Right cardiac atrium (tissue), 5 donors: ENCODE measurements around the gene AIMP2. TPM values are rescaled to one million over a fixed set of nuclear protein-coding genes. Genes with fewer than 3 reads are reported as not detected.
"Not testable (repeated sequence)": the region's sequence is repeated elsewhere in the genome, so short reads cannot be mapped to it uniquely, and the experiment has no call there.

Experiments used
- ATAC-seq, 2 donors: fragments of 200-7000 bp; cut with Tn5 transposase; one replicate each; pipeline versions ENCODE4 v1.8.0 to v1.9.1; 2020; ENCODE audit warnings: moderate library complexity in 2 of 2, mild to moderate bottlenecking in 1 of 2
- DNase-seq, 3 donors: peaks; one replicate each; pipeline ENCODE4 v3.0.0-alpha.2; 2020
- H3K27ac ChIP-seq: one replicate; pipeline ENCODE4 v1.5.1; 2013; ENCODE audit warnings: mild to moderate bottlenecking, low read length, control low read depth, moderate library complexity
- H3K27me3 ChIP-seq: one replicate; pipeline ENCODE4 v1.6.1; 2013; ENCODE audit not compliant: control insufficient read depth, insufficient read depth
- H3K4me1 ChIP-seq: one replicate; pipeline ENCODE4 v1.6.1; 2013; ENCODE audit warnings: low read length; ENCODE audit not compliant: control insufficient read depth, insufficient read depth
- H3K4me3 ChIP-seq: one replicate; pipeline ENCODE4 v1.5.1; 2013; ENCODE audit warnings: low read length, control low read depth
- H3K9me3 ChIP-seq: one replicate; pipeline ENCODE4 v1.6.1; 2013; ENCODE audit warnings: low read length; ENCODE audit not compliant: control insufficient read depth
- WGBS: extraction: QIAGEN DNeasy Blood & Tissue Kit; methylation state at CpG from one replicate; pipeline ENCODE4 v1.1.7; 2013; 5-methylcytosine and 5-hydroxymethylcytosine counted together
- intact Hi-C, 4 donors: fragments of 100-400 bp; cut with DNase I; formaldehyde crosslinking; loops; one replicate each; pipeline versions ENCODE4 v1.11.0 to v1.14.0; 2022 to 2023
- polyA plus RNA-seq: library from polyadenylated mRNA; stranded (reverse); fragments of 200-250 nt; gene quantifications from one replicate; pipeline ENCODE4 v1.2.3, GENCODE V29; 2013
- total RNA-seq, 4 donors: library from RNA; stranded (reverse); fragmentation: NEBNext Ultra II Directional; extraction: Animal tissue kit (Norgen Biotek cat#: 25700); gene quantifications; one replicate each; pipeline ENCODE4 v1.2.1, GENCODE V29; 2021
- donor health status: healthy with polysubstance abuse.
- donor health status: DM: no; HTN: yes; CAD: no.
- donor health status: DM: no; HTN: no; CAD: no.
- donor health status: DM: no; HTN: yes; CAD: no; lungs with severe emphysema.
- donor health status: DM: yes; HTN: yes; CAD: no.

Gene AIMP2
- total and polyA plus RNA-seq, 5 donors, result 27.9 to 35.6 (median 34.3) TPM

DNA sequence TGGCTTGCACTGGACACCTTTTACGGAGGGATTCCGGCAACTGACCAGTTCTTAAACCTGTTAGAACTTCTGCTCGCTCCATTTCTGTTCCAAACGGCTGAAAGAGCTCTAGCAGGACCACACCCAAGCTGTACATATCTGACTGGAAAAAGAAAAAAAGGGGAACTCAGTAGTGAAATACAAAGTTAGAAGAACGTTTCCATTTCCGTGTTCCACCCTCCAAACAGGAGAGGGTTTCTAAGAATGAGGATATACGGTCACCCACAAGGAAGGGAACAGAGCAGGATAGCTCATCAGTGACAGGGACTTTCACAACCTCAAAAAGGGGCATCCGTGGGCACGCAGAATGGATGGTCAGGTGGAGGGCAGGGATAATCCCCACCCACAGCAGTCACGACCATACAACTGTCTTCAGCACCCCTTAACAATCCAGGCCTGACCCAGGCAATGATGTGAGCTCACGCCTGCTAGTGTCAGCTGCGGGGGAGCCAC lies 17.8 kb downstream of the AIMP2 start:
- 76% methylated on average over 12 of the region's 12 CpGs for WGBS
- peak; percentile 49 to 69 for ATAC-seq
- no peaks in the 10 kb centered on the region for H3K27me3 ChIP-seq
- intact Hi-C loops, result no loop called here
- H3K9me3 ChIP-seq, result no peaks in the 10 kb centered on the region
- H3K4me3 ChIP-seq, result no peak overlapping the region
- H3K4me1 ChIP-seq, result no peaks in the 10 kb centered on the region
- peak overlapping the region; percentile 2 for H3K27ac ChIP-seq
- DNase-seq, result no peak

DNA sequence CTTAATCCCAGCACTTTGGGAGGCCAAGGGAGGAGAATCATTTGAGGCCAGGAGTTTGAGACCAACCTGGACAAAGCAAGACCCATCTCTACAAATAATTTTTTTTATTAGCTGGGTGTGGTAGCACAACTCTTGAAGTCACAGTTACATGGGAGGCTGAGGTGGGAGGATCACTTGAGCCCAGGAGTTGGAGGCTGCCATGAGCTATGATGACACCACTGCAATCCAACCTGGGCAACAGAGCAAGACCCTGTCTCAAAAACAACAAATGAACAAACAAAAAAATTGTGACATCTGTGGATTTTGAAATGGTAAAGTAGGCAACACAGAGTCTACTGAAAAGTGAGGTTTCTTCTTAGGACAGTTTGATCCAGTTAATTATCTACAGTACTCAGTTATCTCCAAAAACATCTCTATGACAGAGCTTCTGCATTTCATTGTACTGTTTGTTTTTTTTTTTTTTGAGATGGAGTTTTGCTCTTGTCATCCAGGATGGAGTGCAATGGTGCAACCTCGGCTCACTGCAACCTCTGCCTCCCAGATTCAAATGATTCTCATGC lies 18.8 kb downstream of the AIMP2 start:
- 98% methylated on average over 1 of the region's 1 CpG for WGBS
- DNase-seq (no peak), ATAC-seq (no peak)
- Histone ChIP-seq H3K4me1 (no peaks in the 10 kb centered on the region), H3K4me3 (no peak overlapping the region), H3K9me3 (no peaks in the 10 kb centered on the region), H3K27ac (no peak overlapping the region), H3K27me3 (no peaks in the 10 kb centered on the region)
- intact Hi-C loops, result no loop called here

DNA sequence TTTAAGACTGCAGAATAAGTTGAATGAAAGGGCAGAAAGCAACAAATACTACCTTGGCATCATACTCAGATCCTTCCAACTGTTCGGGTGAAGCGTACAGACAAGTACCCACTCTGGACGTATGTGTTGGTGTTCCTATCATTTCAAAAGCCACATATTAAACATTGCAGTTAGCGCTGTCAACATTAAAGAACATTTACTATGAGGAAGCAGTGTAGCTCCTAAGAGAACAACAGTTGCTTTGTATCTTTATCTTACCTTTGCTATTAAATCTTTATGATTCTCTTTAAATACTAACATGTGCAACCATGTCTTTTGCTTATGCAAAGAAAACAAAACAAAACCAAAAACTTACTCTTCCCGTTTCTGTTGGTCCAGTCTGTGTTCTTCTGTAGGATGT lies 19.5 kb downstream of the AIMP2 start:
- DNase-seq (no peak), ATAC-seq (no peak)
- Histone ChIP-seq H3K4me1 (no peaks in the 10 kb centered on the region), H3K27ac (no peak overlapping the region), H3K27me3 (no peaks in the 10 kb centered on the region), H3K9me3 (no peaks in the 10 kb centered on the region), H3K4me3 (no peak overlapping the region)
- 92% methylated on average over 5 of the region's 5 CpGs for WGBS
- intact Hi-C loops, result no loop called here

DNA sequence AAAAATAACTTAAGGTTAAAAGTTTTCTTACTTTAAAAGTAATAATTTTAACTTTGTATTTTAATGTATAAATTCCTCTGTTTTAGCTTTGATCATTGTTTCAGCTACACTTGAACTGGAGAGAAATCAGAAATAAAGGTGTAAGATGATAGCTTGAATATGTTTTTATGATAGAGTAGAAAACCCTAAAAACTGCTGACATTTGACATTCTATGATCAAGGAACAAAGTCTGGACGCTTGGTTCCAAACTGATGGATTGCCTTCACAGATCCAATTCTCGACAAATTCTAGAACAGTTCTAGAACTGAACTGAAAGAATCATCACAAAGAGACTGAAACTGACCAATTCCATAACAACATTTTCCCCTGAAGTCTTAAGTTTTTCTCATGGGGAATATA lies 21.9 kb downstream of the AIMP2 start, which contains the start of gene ANKRD61:
ANKRD61 (plus strand) TSS at position 389 of the 400 bp plus-strand sequence; CDS start at position 389, 0 bp downstream.
- Histone ChIP-seq H3K9me3 (no peaks in the 10 kb centered on the region), H3K4me3 (no peak within 1 kb of the TSS), H3K4me1 (no peaks in the 10 kb centered on the region), H3K27me3 (no peaks in the 10 kb centered on the region), H3K27ac (no peak within 1 kb of the TSS)
- no peak for ATAC-seq
- DNase-seq, result no peak
- 72% methylated on average over 2 of the region's 2 CpGs for WGBS
- intact Hi-C loops, result no loop called here

DNA sequence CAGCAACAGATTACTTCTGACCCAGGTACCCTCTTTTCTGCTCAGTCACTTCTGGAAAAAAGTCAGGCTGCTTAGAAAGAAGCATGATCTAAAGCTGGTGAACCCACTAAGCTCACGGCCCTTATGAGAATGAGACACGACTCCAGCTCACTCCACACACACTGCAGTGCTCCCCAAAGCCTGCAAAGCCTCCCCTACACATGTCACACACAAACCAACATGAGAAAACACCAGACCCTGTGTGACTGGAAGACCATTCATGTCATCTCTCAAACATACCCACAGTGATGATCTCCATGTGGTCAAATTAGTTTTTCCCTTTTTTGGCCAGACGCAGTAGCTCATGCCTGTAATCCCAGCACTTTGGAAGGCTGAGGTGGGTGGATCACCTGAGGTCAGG lies 22.5 kb downstream of the AIMP2 start:
- ATAC-seq (no peak), DNase-seq (no peak)
- Histone ChIP-seq H3K27ac (no peak overlapping the region), H3K27me3 (no peaks in the 10 kb centered on the region), H3K4me1 (no peaks in the 10 kb centered on the region), H3K4me3 (no peak overlapping the region), H3K9me3 (no peaks in the 10 kb centered on the region)
- intact Hi-C loops, result no loop called here
- 86% methylated on average over 3 of the region's 3 CpGs for WGBS

DNA sequence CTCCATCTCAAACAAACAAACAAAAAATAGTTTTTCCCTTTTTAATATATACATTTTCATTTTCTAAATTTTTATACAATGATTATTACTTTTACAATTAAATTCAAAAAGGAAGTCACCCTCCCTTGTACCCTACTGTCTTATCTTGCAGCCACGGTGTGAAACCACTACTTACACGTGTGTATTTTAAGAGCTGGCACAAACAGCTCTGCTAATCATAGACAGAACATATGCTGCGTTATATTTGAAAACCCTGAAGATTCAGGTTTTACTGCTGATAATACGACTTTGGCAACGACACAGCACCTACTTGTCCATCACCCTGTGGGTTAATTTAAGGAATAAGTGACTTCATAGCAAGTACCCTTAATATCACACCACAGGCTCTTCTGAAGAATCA lies 23.1 kb downstream of the AIMP2 start:
- Histone ChIP-seq H3K4me3 (no peak overlapping the region), H3K27me3 (no peaks in the 10 kb centered on the region), H3K4me1 (no peaks in the 10 kb centered on the region), H3K9me3 (no peaks in the 10 kb centered on the region), H3K27ac (no peak overlapping the region)
- WGBS, result 58% methylated on average over 5 of the region's 5 CpGs
- no peak for DNase-seq
- intact Hi-C loops, result no loop called here
- ATAC-seq, result no peak

DNA sequence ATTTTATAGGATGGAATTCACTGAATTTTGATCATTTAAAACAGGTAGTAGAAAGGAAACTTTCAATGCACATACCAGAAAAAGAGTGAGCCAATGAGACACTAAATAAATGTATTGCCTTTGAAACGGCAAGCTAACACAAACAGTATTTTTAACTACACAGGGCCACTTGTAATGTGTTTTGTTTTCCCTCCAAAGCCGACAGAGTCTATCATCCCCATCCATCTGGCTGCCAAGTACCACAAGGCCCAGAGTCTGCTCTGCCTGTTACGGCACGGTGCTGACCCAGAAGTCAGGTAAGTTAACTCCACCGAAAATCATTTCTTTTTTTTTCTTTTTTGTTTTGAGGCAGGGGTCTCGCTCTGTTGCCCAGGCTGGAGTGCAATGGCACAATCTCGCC lies 23.6 kb downstream of the AIMP2 start:
- ATAC-seq, result no peak
- no peak overlapping the region for H3K27ac ChIP-seq
- H3K4me1 ChIP-seq, result no peaks in the 10 kb centered on the region
- intact Hi-C loops, result no loop called here
- no peak overlapping the region for H3K4me3 ChIP-seq
- no peaks in the 10 kb centered on the region for H3K9me3 ChIP-seq
- DNase-seq, result no peak
- no peaks in the 10 kb centered on the region for H3K27me3 ChIP-seq
- 77% methylated on average over 7 of the region's 7 CpGs for WGBS

- intact Hi-C loops, result no loop called here
- Histone ChIP-seq H3K27ac (no peak overlapping the region), H3K9me3 (no peaks in the 10 kb centered on the region), H3K27me3 (no peaks in the 10 kb centered on the region), H3K4me1 (no peaks in the 10 kb centered on the region), H3K4me3 (no peak overlapping the region)
- no peak for DNase-seq
- ATAC-seq, result no peak
- WGBS, result 95% methylated on average over 10 of the region's 10 CpGs
Measured at GRCh38 chr7:6035165-6035564, 26.1 kb downstream of the AIMP2 start.

DNA sequence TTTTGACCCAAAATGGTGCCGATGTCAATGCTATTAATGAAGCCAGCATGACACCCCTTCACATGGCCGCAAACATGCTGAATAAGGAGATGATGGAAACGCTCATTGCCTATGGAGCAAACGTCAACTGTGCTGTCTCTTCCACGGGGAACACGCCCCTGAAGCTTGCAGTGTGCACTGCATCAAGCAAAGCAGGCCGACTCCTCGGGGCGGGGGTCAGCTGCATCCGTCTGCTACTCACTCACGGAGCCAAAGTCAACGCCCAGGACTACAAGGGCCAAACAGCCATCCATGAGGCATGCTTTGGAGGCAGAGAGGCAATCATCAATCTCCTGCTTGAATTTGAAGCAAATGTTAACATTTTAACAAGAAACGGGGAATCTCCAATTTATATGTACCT lies 26.6 kb downstream of the AIMP2 start:
- H3K27ac ChIP-seq, result no peak overlapping the region
- WGBS, result 92% methylated on average over 13 of the region's 13 CpGs
- no peaks in the 10 kb centered on the region for H3K27me3 ChIP-seq
- DNase-seq, result no peak
- intact Hi-C loops, result no loop called here
- H3K4me3 ChIP-seq, result no peak overlapping the region
- ATAC-seq, result no peak
- H3K9me3 ChIP-seq, result no peaks in the 10 kb centered on the region
- H3K4me1 ChIP-seq, result no peaks in the 10 kb centered on the region

GRCh38 chr7:6049780-6050179 lies 40.7 kb downstream of the AIMP2 start:
- DNase-seq (no peak), ATAC-seq (no peak)
- intact Hi-C loops, result no loop called here
- Histone ChIP-seq H3K4me3 (no peak overlapping the region), H3K27me3 (no peaks in the 10 kb centered on the region), H3K27ac (no peak overlapping the region), H3K4me1 (no peaks in the 10 kb centered on the region), H3K9me3 (no peaks in the 10 kb centered on the region)
- 54% methylated on average over 4 of the region's 4 CpGs for WGBS

GRCh38 chr7:6051185-6051584 lies 42.1 kb downstream of the AIMP2 start:
- H3K4me3 ChIP-seq, intact Hi-C loops, DNase-seq, H3K4me1 ChIP-seq, H3K27me3 ChIP-seq, ATAC-seq, H3K9me3 ChIP-seq, H3K27ac ChIP-seq: not testable (repeated sequence)
- WGBS, result 96% methylated on average over 9 of the region's 9 CpGs

GRCh38 chr7:6056616-6057015 lies 47.5 kb downstream of the AIMP2 start:
- Histone ChIP-seq H3K4me1 (no peaks in the 10 kb centered on the region), H3K4me3 (no peak overlapping the region), H3K27ac (no peak overlapping the region), H3K27me3 (no peaks in the 10 kb centered on the region), H3K9me3 (no peaks in the 10 kb centered on the region)
- ATAC-seq (no peak), DNase-seq (no peak)
- WGBS, result 47% methylated on average over 1 of the region's 1 CpG
- intact Hi-C loops, result no loop called here
